Activated naive CD8-positive, alpha-beta T cell treated with anti-CD3 and anti-CD28 coated beads, Interleukin-2, amount 10 ng/mL, durations not matched to agents 7 days and 5 days (primary cell): Measurements from ENCODE around the gene TMEM106C. TPM values are rescaled to one million over a fixed set of nuclear protein-coding genes. Genes with fewer than 3 reads are reported as not detected.

Source experiments
- ATAC-seq: fragments of 150-1000 bp; cut with Tn5 transposase; one replicate; pipeline ENCODE4 v1.10.0; 2021; ENCODE audit warnings: low read depth, moderate library complexity
- POLR2A ChIA-PET: fragments of 350-600 bp; sonication (Branson Sonifier 250); formaldehyde crosslinking; loops from one replicate; lab custom pipeline; 2021; ENCODE audit warnings: antibody characterized with exemption; lab: Charles Lee
- DNase-seq: peaks from one replicate; pipeline ENCODE4 v3.0.0; 2021
- H3K27ac Mint-ChIP-seq: one replicate; pipeline ENCODE4 v1.8.0; 2022; ENCODE audit warnings: mild to moderate bottlenecking, mixed read lengths
- H3K27me3 Mint-ChIP-seq: one replicate; pipeline ENCODE4 v1.8.0; 2022; ENCODE audit warnings: mild to moderate bottlenecking, moderate library complexity, mixed read lengths
- H3K36me3 Mint-ChIP-seq: one replicate; pipeline ENCODE4 v1.8.0; 2021; ENCODE audit warnings: mild to moderate bottlenecking, mixed read lengths
- H3K4me1 Mint-ChIP-seq: one replicate; pipeline ENCODE4 v1.8.0; 2021; ENCODE audit warnings: mixed read lengths
- H3K4me3 Mint-ChIP-seq: one replicate; pipeline ENCODE4 v1.8.0; 2022; ENCODE audit warnings: mild to moderate bottlenecking, moderate library complexity, mixed read lengths
- H3K9me3 Mint-ChIP-seq: one replicate; pipeline ENCODE4 v1.8.0; 2021; ENCODE audit warnings: mixed read lengths
- total RNA-seq, 2 experiments: library from RNA; stranded (reverse); gene quantifications; one replicate each; pipeline ENCODE4 v1.2.3, GENCODE V29; 2021

Gene TMEM106C
- total RNA-seq, 2 experiments from 2014 or later, result 111 to 115 TPM

GRCh38 chr12:47942614-47943225, 20.7 kb upstream of the TMEM106C start:
- ATAC-seq (no peak), DNase-seq (no peak)
- H3K36me3 Mint-ChIP-seq, result no peaks in the 10 kb centered on the region
- POLR2A ChIA-PET, result no interaction called here
- H3K27me3 Mint-ChIP-seq, result peaks cover 17% of the 10 kb centered on the region
- H3K4me1 Mint-ChIP-seq, result peaks cover 8% of the 10 kb centered on the region
- no peak overlapping the region for H3K27ac Mint-ChIP-seq
- no peaks in the 10 kb centered on the region for H3K9me3 Mint-ChIP-seq
- no peak overlapping the region for H3K4me3 Mint-ChIP-seq

GRCh38 chr12:47943623-47944340, 19.6 kb upstream of the TMEM106C start:
- Mint-ChIP-seq H3K4me3 (no peak overlapping the region), H3K4me1 (peaks cover 8% of the 10 kb centered on the region), H3K27me3 (peaks cover 15% of the 10 kb centered on the region), H3K27ac (no peak overlapping the region), H3K36me3 (no peaks in the 10 kb centered on the region), H3K9me3 (no peaks in the 10 kb centered on the region)
- ATAC-seq (no peak), DNase-seq (no peak)
- POLR2A ChIA-PET, result no interaction called here

- no peak for ATAC-seq
- H3K27me3 Mint-ChIP-seq, result peaks cover 15% of the 10 kb centered on the region
- POLR2A ChIA-PET, result no interaction called here
- no peak for DNase-seq
- no peaks in the 10 kb centered on the region for H3K36me3 Mint-ChIP-seq
- H3K9me3 Mint-ChIP-seq, result no peaks in the 10 kb centered on the region
- H3K4me3 Mint-ChIP-seq, result no peak overlapping the region
- peaks cover 10% of the 10 kb centered on the region for H3K4me1 Mint-ChIP-seq
- no peak overlapping the region for H3K27ac Mint-ChIP-seq
Observed at GRCh38 chr12:47944685-47945340, 18.6 kb upstream of the TMEM106C start.

- Mint-ChIP-seq H3K27me3 (peaks cover 13% of the 10 kb centered on the region), H3K4me3 (no peak overlapping the region), H3K9me3 (no peaks in the 10 kb centered on the region), H3K27ac (no peak overlapping the region), H3K4me1 (peaks cover 10% of the 10 kb centered on the region), H3K36me3 (no peaks in the 10 kb centered on the region)
- POLR2A ChIA-PET, result no interaction called here
- no peak for DNase-seq
- ATAC-seq, result no peak
Observed at GRCh38 chr12:47945341-47945728, 18.1 kb upstream of the TMEM106C start.

- Mint-ChIP-seq H3K27me3 (peaks cover 7% of the 10 kb centered on the region), H3K4me3 (no peak overlapping the region), H3K9me3 (no peaks in the 10 kb centered on the region), H3K27ac (no peak overlapping the region), H3K36me3 (no peaks in the 10 kb centered on the region), H3K4me1 (peaks cover 5% of the 10 kb centered on the region)
- DNase-seq, result no peak
- POLR2A ChIA-PET, result interaction anchor here (0.6 to 0.8 kb wide), 2 partner anchors 42 to 168 kb away, joined by 3 read pairs; partner anchors contain the start of gene VDR
- ATAC-seq, result no peak
Observed at GRCh38 chr12:47946413-47947323, 16.7 kb upstream of the TMEM106C start.

GRCh38 chr12:47947341-47947740, 16.1 kb upstream of the TMEM106C start:
- peaks cover 5% of the 10 kb centered on the region for H3K4me1 Mint-ChIP-seq
- H3K36me3 Mint-ChIP-seq, result no peaks in the 10 kb centered on the region
- ATAC-seq (no peak), DNase-seq (no peak)
- peaks cover 7% of the 10 kb centered on the region for H3K27me3 Mint-ChIP-seq
- H3K27ac Mint-ChIP-seq, result no peak overlapping the region
- H3K9me3 Mint-ChIP-seq, result no peaks in the 10 kb centered on the region
- no peak overlapping the region for H3K4me3 Mint-ChIP-seq
- POLR2A ChIA-PET, result no interaction called here

GRCh38 chr12:47949441-47950341, 13.7 kb upstream of the TMEM106C start:
- no peaks in the 10 kb centered on the region for H3K9me3 Mint-ChIP-seq
- ATAC-seq, result peak; percentile 51
- no peak overlapping the region for H3K27ac Mint-ChIP-seq
- POLR2A ChIA-PET, result interaction anchor here (0.7 kb wide), 1 partner anchor 45 kb away, joined by 3 read pairs; the partner anchor contains the start of gene VDR
- no peaks in the 10 kb centered on the region for H3K36me3 Mint-ChIP-seq
- peaks cover 17% of the 10 kb centered on the region for H3K4me1 Mint-ChIP-seq
- peaks cover 12% of the 10 kb centered on the region for H3K27me3 Mint-ChIP-seq
- no peak overlapping the region for H3K4me3 Mint-ChIP-seq
- peak; percentile 64 for DNase-seq

GRCh38 chr12:47950856-47951468, 12.4 kb upstream of the TMEM106C start:
- no peak for DNase-seq
- Mint-ChIP-seq H3K36me3 (no peaks in the 10 kb centered on the region), H3K4me1 (peaks cover 17% of the 10 kb centered on the region), H3K27me3 (peaks cover 20% of the 10 kb centered on the region), H3K4me3 (no peak overlapping the region), H3K27ac (no peak overlapping the region), H3K9me3 (no peaks in the 10 kb centered on the region)
- no peak for ATAC-seq
- POLR2A ChIA-PET, result no interaction called here

- peaks cover 14% of the 10 kb centered on the region for H3K4me1 Mint-ChIP-seq
- H3K4me3 Mint-ChIP-seq, result no peak overlapping the region
- H3K36me3 Mint-ChIP-seq, result no peaks in the 10 kb centered on the region
- ATAC-seq (no peak), DNase-seq (no peak)
- H3K9me3 Mint-ChIP-seq, result peaks cover 4% of the 10 kb centered on the region
- H3K27me3 Mint-ChIP-seq, result peaks cover 18% of the 10 kb centered on the region
- POLR2A ChIA-PET, result interaction anchor here (0.6 kb wide), 1 partner anchor 21 kb away, joined by 3 read pairs; no protein-coding TSS in a partner anchor
- H3K27ac Mint-ChIP-seq, result no peak overlapping the region
Observed at GRCh38 chr12:47954058-47954457, 9.3 kb upstream of the TMEM106C start.

- Mint-ChIP-seq H3K4me3 (no peak overlapping the region), H3K27ac (no peak overlapping the region), H3K36me3 (no peaks in the 10 kb centered on the region), H3K27me3 (peaks cover 18% of the 10 kb centered on the region), H3K4me1 (peaks cover 14% of the 10 kb centered on the region), H3K9me3 (peaks cover 6% of the 10 kb centered on the region)
- ATAC-seq (no peak), DNase-seq (no peak)
- POLR2A ChIA-PET, result interaction anchor here (0.6 kb wide), 1 partner anchor 21 kb away, joined by 3 read pairs; no protein-coding TSS in a partner anchor
Observed at GRCh38 chr12:47954467-47955045, 8.8 kb upstream of the TMEM106C start.

GRCh38 chr12:47955059-47955458, 8.3 kb upstream of the TMEM106C start:
- POLR2A ChIA-PET, result no interaction called here
- no peak overlapping the region for H3K4me3 Mint-ChIP-seq
- H3K36me3 Mint-ChIP-seq, result no peaks in the 10 kb centered on the region
- DNase-seq, result no peak
- H3K27ac Mint-ChIP-seq, result no peak overlapping the region
- ATAC-seq, result no peak
- H3K27me3 Mint-ChIP-seq, result peaks cover 21% of the 10 kb centered on the region
- H3K4me1 Mint-ChIP-seq, result peaks cover 12% of the 10 kb centered on the region
- H3K9me3 Mint-ChIP-seq, result peaks cover 6% of the 10 kb centered on the region
